Mucosa of descending colon (tissue), 3 donors: ENCODE data around the gene MYL4. TPM values are rescaled to one million over a fixed set of nuclear protein-coding genes. Genes with fewer than 3 reads are reported as not detected.

Experiments used
- ATAC-seq: fragments of 200-7000 bp; cut with Tn5 transposase; one replicate; pipeline ENCODE4 v1.9.1; 2020; ENCODE audit warnings: mild to moderate bottlenecking, moderate library complexity
- DNase-seq, 3 donors: peaks; one replicate each; pipeline ENCODE4 v3.0.0-alpha.2; 2020
- H3K36me3 ChIP-seq: fragments of 200-600 bp; one replicate; pipeline ENCODE4 v1.8.0; 2021; ENCODE audit warnings: low read depth, mild to moderate bottlenecking
- H3K4me1 ChIP-seq: fragments of 200-600 bp; one replicate; pipeline ENCODE4 v1.8.0; 2021; ENCODE audit warnings: low read depth, mild to moderate bottlenecking
- H3K4me3 ChIP-seq: fragments of 200-600 bp; one replicate; pipeline ENCODE4 v1.8.0; 2021; ENCODE audit warnings: mild to moderate bottlenecking
- H3K9me3 ChIP-seq: fragments of 200-600 bp; one replicate; pipeline ENCODE4 v1.8.0; 2021; ENCODE audit warnings: mild to moderate bottlenecking
- intact Hi-C, 2 donors: fragments of 100-400 bp; cut with DNase I in 1 of 2; cut with micrococcal nuclease in 1 of 2; formaldehyde crosslinking; loops; one replicate each; pipeline versions ENCODE4 v1.11.0 to v1.11.1; 2022; cut with DNase I, micrococcal nuclease
- total RNA-seq, 3 donors: library from RNA; stranded (reverse); fragmentation: NEBNext Ultra II Directional in 2 of 3; extraction: Animal tissue kit (Norgen Biotek cat#: 25700) in 2 of 3; gene quantifications; one replicate each; pipeline versions ENCODE4 v1.2.1 to v1.2.4, GENCODE V29; 2021 to 2023
- TF ChIP-seq, protein P1 (sequence below): fragments of 200-600 bp; IDR thresholded peaks from one replicate; pipeline ENCODE4 v1.8.0; 2022; ENCODE audit warnings: antibody characterized with exemption, mild to moderate bottlenecking
- donor health status: DM: no; HTN: no; CAD: no; lungs with moderate emphysema.
- donor health status: DM: no; HTN: no; CAD: no.
- donor health status: DM: no; HTN: yes; CAD: no.

The MYL4 gene
- total RNA-seq, 3 donors from 2014 or later = 0.49 to 1.4 TPM; not detected in 1

DNA sequence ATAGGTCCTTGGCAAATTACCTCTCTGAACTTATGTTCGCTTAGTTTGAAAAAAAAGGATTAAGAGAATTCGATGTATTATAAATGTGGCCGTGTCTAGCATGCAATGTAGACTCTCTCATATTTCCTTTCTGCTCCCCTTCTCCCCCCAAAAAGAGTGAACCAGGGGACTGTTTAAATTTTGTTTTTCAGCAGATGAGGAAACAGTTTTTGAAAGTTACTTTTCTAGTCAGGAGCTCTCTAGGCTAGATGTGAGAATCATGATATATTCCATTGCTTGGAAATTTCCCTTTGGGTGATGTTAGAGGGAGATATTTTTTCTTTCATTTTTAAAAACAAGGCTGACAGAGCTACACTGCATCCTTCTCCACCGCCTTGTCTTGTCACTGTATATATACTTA, 18.9 kb upstream of the MYL4 start:
- DNase-seq (no peak), ATAC-seq (no peak)
- Histone ChIP-seq H3K4me3 (no peak overlapping the region), H3K36me3 (no peaks in the 10 kb centered on the region), H3K4me1 (peaks cover 13% of the 10 kb centered on the region), H3K9me3 (no peaks in the 10 kb centered on the region)
- TF ChIP-seq, protein P1, sequence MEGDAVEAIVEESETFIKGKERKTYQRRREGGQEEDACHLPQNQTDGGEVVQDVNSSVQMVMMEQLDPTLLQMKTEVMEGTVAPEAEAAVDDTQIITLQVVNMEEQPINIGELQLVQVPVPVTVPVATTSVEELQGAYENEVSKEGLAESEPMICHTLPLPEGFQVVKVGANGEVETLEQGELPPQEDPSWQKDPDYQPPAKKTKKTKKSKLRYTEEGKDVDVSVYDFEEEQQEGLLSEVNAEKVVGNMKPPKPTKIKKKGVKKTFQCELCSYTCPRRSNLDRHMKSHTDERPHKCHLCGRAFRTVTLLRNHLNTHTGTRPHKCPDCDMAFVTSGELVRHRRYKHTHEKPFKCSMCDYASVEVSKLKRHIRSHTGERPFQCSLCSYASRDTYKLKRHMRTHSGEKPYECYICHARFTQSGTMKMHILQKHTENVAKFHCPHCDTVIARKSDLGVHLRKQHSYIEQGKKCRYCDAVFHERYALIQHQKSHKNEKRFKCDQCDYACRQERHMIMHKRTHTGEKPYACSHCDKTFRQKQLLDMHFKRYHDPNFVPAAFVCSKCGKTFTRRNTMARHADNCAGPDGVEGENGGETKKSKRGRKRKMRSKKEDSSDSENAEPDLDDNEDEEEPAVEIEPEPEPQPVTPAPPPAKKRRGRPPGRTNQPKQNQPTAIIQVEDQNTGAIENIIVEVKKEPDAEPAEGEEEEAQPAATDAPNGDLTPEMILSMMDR = no peak
- intact Hi-C loops = no loop called here

DNA sequence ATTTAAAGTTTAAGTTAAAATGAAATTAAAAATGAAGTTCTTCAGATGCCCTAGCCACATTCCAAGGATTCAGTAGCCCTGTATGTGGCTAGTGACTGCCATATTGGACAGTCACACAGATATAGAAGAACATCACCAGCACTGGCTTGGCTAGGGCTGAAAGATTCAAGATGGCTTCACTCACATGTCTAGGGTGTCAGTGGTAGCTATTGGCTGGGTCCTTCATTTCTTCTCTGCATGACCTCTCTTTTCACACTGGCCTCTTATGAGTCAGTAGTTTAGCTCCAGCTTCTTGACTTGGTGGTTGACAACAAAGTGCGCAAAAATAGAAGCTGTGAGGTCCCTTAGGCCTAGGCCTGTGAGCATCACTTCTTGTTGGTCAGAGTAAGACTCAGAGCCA, 18.4 kb upstream of the MYL4 start:
- DNase-seq (no peak), ATAC-seq (no peak)
- Histone ChIP-seq H3K4me3 (no peak overlapping the region), H3K36me3 (no peaks in the 10 kb centered on the region), H3K9me3 (no peaks in the 10 kb centered on the region), H3K4me1 (peaks cover 13% of the 10 kb centered on the region)
- intact Hi-C loops = no loop called here
- TF ChIP-seq, protein P1 = no peak

DNA sequence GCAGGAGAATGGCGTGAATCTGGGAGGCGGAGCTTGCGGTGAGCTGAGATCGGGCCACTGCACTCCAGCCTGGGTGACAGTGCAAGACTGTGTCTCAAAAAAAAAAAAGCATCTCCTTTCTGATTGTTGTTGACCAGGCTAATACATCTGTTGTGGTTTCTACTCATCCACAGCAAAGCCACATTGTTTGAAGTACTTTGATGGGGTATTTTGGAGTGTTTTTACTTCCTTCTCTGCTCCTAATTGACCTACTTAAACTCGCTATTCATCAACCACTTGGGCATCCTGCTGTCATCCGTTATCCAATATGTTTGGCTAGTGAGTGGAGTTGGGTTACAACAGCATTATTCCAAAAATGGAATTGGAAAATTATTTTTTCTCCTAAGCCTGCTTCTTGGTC, 16.6 kb upstream of the MYL4 start:
- DNase-seq (no peak), ATAC-seq (no peak)
- intact Hi-C loops = no loop called here
- Histone ChIP-seq H3K4me1 (peaks cover 3% of the 10 kb centered on the region), H3K4me3 (no peak overlapping the region), H3K36me3 (no peaks in the 10 kb centered on the region), H3K9me3 (no peaks in the 10 kb centered on the region)
- TF ChIP-seq, protein P1 = no peak

DNA sequence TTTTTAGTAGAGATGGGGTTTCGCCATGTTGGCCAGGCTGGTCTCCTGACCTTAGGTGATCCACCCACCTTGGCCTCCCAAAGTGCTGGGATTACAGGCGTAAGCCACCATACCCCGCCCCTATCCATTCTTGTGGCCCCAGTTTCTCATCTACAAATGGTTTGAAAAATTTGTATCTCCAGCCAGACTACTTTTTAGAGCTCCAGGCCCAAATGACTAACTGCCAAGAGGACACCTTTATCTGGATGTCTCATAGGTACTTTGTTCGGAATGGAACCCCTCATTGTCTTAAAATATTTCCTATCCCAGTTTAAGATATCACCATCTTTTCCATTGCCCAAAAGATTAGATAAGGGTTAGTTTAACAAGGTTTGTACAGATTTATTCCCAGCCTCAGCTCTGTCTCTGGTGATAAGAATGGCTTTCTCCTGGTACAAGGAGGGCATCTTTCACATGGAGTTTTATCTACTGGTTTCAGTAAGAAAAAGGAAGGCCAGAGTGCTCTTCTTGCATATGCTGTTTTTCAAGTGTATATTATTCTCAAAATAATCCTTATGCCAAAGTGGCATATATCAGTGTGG, 15.1 kb upstream of the MYL4 start:
- Histone ChIP-seq H3K36me3 (no peaks in the 10 kb centered on the region), H3K4me3 (no peak overlapping the region), H3K4me1 (no peaks in the 10 kb centered on the region), H3K9me3 (no peaks in the 10 kb centered on the region)
- intact Hi-C loops = no loop called here
- TF ChIP-seq, protein P1 = no peak
- DNase-seq = no peak
- ATAC-seq = no peak

DNA sequence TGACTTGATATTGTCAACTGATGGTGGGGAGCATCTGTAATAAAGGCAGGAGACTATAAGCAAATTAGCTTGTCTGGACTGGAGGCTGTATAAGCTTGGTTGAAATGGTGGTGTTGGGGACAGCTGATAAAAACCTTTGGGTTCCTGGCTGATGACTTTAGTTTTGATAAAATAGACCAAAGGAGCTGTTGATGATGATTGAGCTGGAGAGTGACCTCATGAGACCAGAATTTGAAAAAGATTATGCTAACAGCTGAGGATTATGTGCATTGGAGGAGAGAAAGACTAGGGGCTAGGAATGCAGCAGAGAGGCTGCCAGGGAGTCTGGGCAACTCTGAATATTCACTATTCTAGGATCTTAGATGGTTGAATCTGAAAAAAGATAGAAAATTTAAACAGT, 11.3 kb upstream of the MYL4 start:
- intact Hi-C loops = no loop called here
- DNase-seq (no peak), ATAC-seq (no peak)
- Histone ChIP-seq H3K36me3 (no peaks in the 10 kb centered on the region), H3K9me3 (no peaks in the 10 kb centered on the region), H3K4me3 (no peak overlapping the region), H3K4me1 (peaks cover 6% of the 10 kb centered on the region)
- TF ChIP-seq, protein P1 = no peak
